ENCODE data around the gene DMRTA2. TPM values are rescaled to one million over a fixed set of nuclear protein-coding genes. Genes with fewer than 3 reads are reported as not detected.
A peak's percentile ranks its signal among the peaks of the same experiment; 100 is the strongest.

Gene DMRTA2
- total and polyA plus RNA-seq, 2 of the 8 experiments (the other 6 are each of a cell fraction or from before 2014, with no cell fraction given) = not detected

- no peak overlapping the region for H2AK5ac ChIP-seq (ENCODE audit: low read depth, low read length)
- CTCF ChIA-PET (ENCODE audit: partially characterized antibody) = interaction anchor here (0.9 to 7.4 kb wide), 4 partner anchors 9 to 647 kb away, joined by 3 to 32 read pairs (median 4); no protein-coding TSS in a partner anchor
- peaks cover 15% of the 10 kb centered on the region for H3K23me2 ChIP-seq (ENCODE audit: low read depth, low read length)
- peaks cover 19 to 37% of the 10 kb centered on the region in 2 experiments for H4K20me1 ChIP-seq (replicated peaks in 1 of 2; ENCODE audit: control insufficient read depth in 1 of 2, insufficient read depth in 2 of 2, low read length in 2 of 2)
- H3K79me2 ChIP-seq (ENCODE audit: control insufficient read depth in 1 of 2, insufficient read depth in 2 of 2, low read length in 2 of 2) = no peaks in the 10 kb centered on the region
- FAIRE-seq = no peak
- H3K79me1 ChIP-seq (ENCODE audit: low read depth, low read length) = no peaks in the 10 kb centered on the region
- 3% methylated on average over 38 of the region's 38 CpGs; no CpG with 5 or more reads in 1 of the 2 experiments for WGBS, 2 experiments (ENCODE audit: extremely low coverage in 1 of 2, insufficient coverage in 1 of 2, insufficient read length in 1 of 2, insufficient replicate concordance in 2 of 2, low coverage in 1 of 2, low lambda C conversion rate in 2 of 2, missing lambda C conversion rate in 1 of 2)
- H3K4me2 ChIP-seq (ENCODE audit: insufficient read depth in 1 of 2, low read depth in 2 of 2, low read length in 2 of 2) = peak overlapping the region; percentile 53 to 77
- H2BK5ac ChIP-seq (ENCODE audit: low read depth, low read length) = no peak overlapping the region
- H3K36me3 ChIP-seq (ENCODE audit: control insufficient read depth in 2 of 4, insufficient read depth in 4 of 4, low read length in 3 of 4) = peaks cover 0 to 13% (median 0%) of the 10 kb centered on the region in 4 experiments; a peak in 1 of 8 replicates
- no peak overlapping the region for H4K91ac ChIP-seq (replicated peaks; ENCODE audit: insufficient read length, low read length)
- H2AFZ ChIP-seq (ENCODE audit: low read length) = peak overlapping the region; percentile 66; the same call in 1 of the 2 replicates
- no peak overlapping the region for H2BK120ac ChIP-seq (replicated peaks; ENCODE audit: low read depth, low read length)
- no peak overlapping the region for H3K18ac ChIP-seq (ENCODE audit: extremely low read depth, low read length)
- H3K4ac ChIP-seq (replicated peaks; ENCODE audit: insufficient read length, low read depth, low read length) = no peak overlapping the region
- peak; percentile 10 for TF ChIP-seq KDM4A (IDR thresholded peaks at IDR 0.05; ENCODE audit: low read depth, low read length, severe bottlenecking)
- TF ChIP-seq POLR2A (IDR thresholded peaks at IDR 0.05; ENCODE audit: control extremely low read depth in 1 of 2, low read depth in 2 of 2, low read length in 2 of 2) = no peak
- TF ChIP-seq, protein P1, sequence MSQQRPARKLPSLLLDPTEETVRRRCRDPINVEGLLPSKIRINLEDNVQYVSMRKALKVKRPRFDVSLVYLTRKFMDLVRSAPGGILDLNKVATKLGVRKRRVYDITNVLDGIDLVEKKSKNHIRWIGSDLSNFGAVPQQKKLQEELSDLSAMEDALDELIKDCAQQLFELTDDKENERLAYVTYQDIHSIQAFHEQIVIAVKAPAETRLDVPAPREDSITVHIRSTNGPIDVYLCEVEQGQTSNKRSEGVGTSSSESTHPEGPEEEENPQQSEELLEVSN (IDR thresholded peaks at IDR 0.05) = 0 out of 2 replicates have a peak, but pooled peaks have one; percentile 2
- peak; percentile 64 for TF ChIP-seq RNF2 (IDR thresholded peaks at IDR 0.05; ENCODE audit: borderline replicate concordance, low read depth, low read length, missing control alignments, poor library complexity, severe bottlenecking)
- TF ChIP-seq KDM5A (IDR thresholded peaks at IDR 0.05; ENCODE audit: low read length) = no peak
- TF ChIP-seq SUZ12 (IDR thresholded peaks at IDR 0.05; ENCODE audit: low read length) = peak; percentile 55; the same call in 1 of the 2 replicates
- H3K14ac ChIP-seq (ENCODE audit: insufficient read length) = no peak overlapping the region
- POLR2A ChIA-PET (ENCODE audit: partially characterized antibody) = interaction anchor here (0.8 kb wide), 1 partner anchor 10 kb away, joined by 3 read pairs; no protein-coding TSS in a partner anchor
- H4K5ac ChIP-seq (ENCODE audit: insufficient read length, low read depth, low read length) = no peak overlapping the region
- H4K8ac ChIP-seq (ENCODE audit: extremely low read depth, insufficient read depth, low read length) = peak overlapping the region; percentile 35; the same call in 1 of the 2 replicates
- DNase-seq (ENCODE audit: low read depth in 1 of 2, low spot score in 2 of 2) = no peak
- peak overlapping the region; percentile 3 to 51 (median 19); a peak in 5 of 8 replicates for H3K4me3 ChIP-seq (ENCODE audit: extremely low read depth in 1 of 4, insufficient read depth in 2 of 4, low read depth in 3 of 4, low read length in 4 of 4)
- no peak overlapping the region for H2BK20ac ChIP-seq (ENCODE audit: low read length)
- peak overlapping the region; percentile 6 for H3K23ac ChIP-seq (ENCODE audit: insufficient read length)
- H3K27me3 ChIP-seq (replicated peaks in 1 of 4; ENCODE audit: control insufficient read depth in 3 of 4, extremely low read depth in 1 of 4, insufficient read depth in 3 of 4, low read length in 3 of 4) = peaks cover 98 to 100% (median 99%) of the 10 kb centered on the region in 4 experiments
- no peaks in the 10 kb centered on the region; a peak in 1 of 4 replicates for H3K9me3 ChIP-seq (ENCODE audit: insufficient read depth in 2 of 2, low read depth in 1 of 2, low read length in 1 of 2)
- no peak overlapping the region for H3K9ac ChIP-seq (replicated peaks in 1 of 4; ENCODE audit: extremely low read depth in 1 of 4, low read depth in 3 of 4, low read length in 3 of 4)
- H2BK12ac ChIP-seq (ENCODE audit: low read depth, low read length) = no peak overlapping the region
- peaks cover 4 to 27% (median 18%) of the 10 kb centered on the region in 4 experiments; a peak in 6 of 7 replicates for H3K4me1 ChIP-seq (replicated peaks in 1 of 4; ENCODE audit: control insufficient read depth in 3 of 4, insufficient read depth in 4 of 4, low read length in 3 of 4)
- no peak overlapping the region for H3K27ac ChIP-seq (ENCODE audit: low read depth, low read length)
- no peak overlapping the region for H3K56ac ChIP-seq (replicated peaks; ENCODE audit: insufficient read length, low read depth, low read length)
- no peak overlapping the region for H2BK15ac ChIP-seq (ENCODE audit: low read length)
These were observed 1.9 kb downstream of the DMRTA2 start for GRCh38 chr1:50421366-50421748.

Measured in H1 (cell line).